ENCODE measurements around the gene EPHA1.

The EPHA1 gene

DNA sequence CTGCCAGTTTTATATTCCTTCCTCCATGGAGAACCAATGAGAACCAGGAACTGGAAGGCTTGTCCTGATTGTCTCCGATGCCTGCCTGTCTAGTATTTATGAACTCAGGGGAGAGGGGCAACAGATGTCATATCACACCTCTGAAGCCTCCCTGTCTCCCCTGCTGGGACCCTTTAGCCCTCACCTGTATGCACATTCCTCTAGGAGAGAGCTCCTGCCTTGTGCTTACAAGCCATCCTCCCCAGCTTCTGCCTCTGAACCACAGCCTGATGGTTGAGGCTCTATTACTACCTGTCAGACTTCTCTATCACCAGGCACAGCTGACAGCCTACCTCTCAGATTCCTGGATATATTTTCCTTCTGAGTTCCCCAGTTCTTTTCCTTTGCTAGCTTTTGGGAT, 40.3 kb downstream of the EPHA1 start:
- no peak for DNase-seq

DNA sequence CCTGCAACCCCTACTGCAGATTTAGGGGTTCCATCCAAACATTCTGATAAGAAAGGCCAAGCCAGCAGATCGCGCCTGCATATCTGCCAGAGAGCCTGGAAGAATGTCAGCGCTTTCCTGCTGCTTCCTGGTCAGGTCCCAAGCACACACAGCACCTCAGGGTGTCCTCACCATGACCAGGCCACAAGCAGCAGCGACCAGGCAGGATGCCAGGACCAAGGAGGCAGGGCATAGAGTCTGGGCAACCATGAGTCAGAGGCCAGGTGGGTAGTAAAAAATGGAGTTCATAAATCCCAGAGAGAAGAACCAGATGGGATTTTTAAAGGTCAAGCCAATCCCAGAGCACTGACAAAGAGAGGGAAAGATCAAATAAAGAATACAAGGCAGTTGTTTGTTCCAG, 40.7 kb downstream of the EPHA1 start:
- no peak for DNase-seq

GRCh38 chr7:143363016-143363937, 45.4 kb downstream of the EPHA1 start:
- DNase-seq = no peak

DNA sequence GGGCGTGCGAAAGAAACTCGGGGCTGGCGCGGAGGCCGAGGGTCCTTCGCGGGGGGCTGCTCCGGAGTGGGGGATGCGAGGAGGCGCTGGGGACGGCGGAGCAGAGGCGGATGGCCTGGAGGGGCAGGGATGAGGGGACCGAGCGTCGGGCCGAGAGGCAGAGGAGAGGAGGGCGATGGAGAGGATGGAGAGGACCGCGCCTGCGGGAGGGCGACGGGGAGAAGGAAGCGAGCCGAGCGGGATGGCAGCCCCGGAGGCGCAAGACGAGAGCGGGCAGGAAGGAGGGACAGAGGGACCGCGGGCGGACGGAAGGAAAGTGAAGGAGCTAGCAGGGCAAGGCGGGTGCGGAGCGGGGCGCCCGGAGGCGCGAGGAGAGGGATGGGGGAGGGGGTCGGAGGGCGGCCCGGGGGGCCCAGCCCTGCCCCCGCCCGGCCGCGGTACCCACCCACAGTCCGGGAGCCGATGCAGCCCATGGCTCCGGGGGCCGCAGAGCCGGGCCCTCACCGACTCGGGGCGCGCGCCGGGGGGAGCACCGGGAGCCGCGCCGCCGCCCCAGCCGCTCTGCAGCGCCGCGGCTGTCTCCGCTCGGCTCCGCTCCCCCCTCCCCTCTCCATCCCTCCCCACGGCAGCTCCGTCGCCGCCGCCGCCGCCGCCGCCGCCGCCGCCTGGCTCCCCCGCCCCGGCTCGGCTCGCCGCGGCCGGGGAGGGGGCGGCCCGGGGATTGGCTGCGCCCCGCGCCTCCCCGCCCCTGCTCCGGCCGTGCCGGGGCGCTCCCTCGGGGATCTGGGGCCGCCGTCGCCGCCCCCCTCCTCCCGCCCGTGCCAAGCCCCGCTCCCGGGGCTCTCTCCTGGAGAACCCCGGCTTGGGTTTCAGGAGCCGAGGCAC, 46.3 kb downstream of the EPHA1 start, which contains the start of gene FAM131B:
FAM131B (minus strand) TSS at position 583 of the 885 bp plus-strand sequence; CDS start at position 473, 110 bp downstream.
- no peak for DNase-seq

- no peak for DNase-seq
Observed at GRCh38 chr7:143361552-143362130, 47.0 kb downstream of the EPHA1 start.

- no peak for DNase-seq
Observed at GRCh38 chr7:143360788-143361551, 47.7 kb downstream of the EPHA1 start.

GRCh38 chr7:143359771-143360353, 48.8 kb downstream of the EPHA1 start:
- DNase-seq = no peak

GRCh38 chr7:143358626-143359025, 50.0 kb downstream of the EPHA1 start:
- DNase-seq = no peak

GRCh38 chr7:143356414-143357050, 52.1 kb downstream of the EPHA1 start:
- DNase-seq = no peak

GRCh38 chr7:143355450-143356385, 52.9 kb downstream of the EPHA1 start:
- no peak for DNase-seq

DNA sequence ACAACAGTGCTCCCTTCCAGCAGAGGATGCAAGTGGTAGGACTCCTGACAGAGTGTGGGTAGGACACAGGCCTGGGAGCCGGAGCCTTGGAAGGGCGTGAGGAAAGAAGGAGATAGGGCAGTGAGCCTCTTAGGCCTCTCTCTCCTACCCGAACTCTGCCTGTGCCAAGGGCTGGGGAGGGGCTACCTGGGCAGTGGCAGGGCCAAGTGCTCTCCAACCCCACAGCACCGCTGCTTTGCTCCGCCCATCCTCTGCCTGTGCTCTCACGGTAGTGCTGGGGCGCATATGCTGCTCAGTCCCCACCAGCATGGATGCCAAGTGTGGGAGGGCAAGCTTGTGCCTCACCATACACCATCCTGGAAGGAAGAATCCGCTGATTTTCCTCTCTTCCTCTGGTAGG, 53.7 kb downstream of the EPHA1 start:
- no peak for DNase-seq

DNA sequence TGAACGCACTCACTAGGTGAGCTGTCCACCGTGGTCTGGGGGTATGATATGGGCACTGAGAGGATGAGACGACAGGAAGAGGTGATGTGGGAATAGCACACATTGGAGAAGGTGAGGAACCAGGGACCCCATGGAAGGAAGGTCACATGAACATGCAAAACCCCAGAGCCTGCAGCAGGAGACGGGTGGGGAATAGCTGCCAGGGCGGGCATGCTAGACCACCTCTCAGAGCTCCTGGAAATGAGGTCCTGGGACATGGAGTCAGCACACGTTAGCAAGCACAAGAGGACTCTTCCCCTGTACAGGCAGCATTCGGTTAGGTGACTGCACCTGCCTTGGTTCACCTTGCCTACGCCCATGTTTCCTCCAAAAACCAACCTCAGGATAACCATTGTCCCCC, 54.3 kb downstream of the EPHA1 start:
- DNase-seq = no peak

- DNase-seq = no peak
Observed at GRCh38 chr7:143352531-143353002, 56.1 kb downstream of the EPHA1 start.

- DNase-seq = no peak
Observed at GRCh38 chr7:143351574-143351973, 57.1 kb downstream of the EPHA1 start.

DNA sequence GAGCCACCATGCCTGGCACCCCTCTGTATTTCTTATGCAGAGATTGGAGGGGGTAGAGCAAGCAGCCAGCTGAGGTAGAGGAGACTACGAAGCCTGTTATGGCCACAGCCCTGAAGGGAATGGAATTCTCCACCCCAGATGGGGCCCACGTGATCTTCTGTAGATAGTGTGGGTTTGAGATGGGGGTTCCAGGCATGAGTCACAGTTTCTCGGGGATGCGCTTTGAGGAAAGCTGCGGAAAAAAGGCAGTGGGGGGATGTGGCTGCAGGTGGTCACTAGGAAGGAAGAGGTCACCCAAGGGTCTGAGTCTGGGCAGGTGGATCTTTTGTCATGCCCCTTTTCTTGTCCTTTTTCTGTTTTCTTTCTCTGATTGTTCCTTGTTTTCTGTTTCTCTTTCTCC, 57.6 kb downstream of the EPHA1 start:
- no peak for DNase-seq

DNA sequence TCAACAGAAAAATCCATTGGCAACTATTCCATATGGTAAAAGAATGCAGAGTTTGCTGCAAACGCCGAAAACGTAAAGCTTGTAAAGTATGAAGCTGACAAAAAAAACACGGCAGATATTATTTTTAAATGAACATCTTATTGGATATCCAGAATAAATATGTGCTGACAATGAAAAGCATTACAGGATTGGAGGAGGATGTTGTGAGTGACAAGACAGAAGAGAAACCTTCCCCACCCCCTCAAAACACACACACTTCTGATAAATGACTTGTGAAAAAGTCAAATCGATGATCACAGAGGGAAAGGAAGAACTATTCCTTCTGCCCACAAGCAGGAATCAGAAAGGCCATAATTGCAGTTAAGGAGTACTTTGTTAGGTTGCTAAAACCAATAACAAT, 60.7 kb downstream of the EPHA1 start:
- DNase-seq = no peak

- no peak for DNase-seq
Observed at GRCh38 chr7:143346018-143346417, 62.6 kb downstream of the EPHA1 start.

DNA sequence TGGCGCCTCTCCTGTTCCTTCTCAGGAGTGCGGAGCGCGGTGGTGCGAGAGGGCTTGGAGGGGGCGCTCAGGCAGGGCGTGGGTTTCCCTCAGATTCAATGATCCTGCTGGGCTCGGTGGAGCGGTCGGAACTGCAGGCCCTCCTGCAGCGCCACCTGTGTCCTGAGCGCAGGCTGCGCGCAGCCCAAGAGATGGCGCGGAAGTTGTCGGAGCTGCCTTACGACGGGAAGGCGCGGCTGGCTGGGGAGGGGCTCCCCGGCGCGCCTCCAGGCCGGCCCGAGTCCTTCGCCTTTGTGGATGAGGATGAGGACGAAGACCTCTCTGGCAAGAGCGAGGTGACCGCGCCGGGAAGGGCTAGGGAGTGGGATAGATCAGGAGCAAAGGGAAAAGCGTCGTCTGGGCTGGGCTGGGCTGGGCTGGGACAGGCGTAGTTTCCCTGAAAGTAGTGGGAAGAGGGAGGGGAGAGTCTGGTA, 63.2 kb downstream of the EPHA1 start:
- peak; percentile 62 for DNase-seq

DNA sequence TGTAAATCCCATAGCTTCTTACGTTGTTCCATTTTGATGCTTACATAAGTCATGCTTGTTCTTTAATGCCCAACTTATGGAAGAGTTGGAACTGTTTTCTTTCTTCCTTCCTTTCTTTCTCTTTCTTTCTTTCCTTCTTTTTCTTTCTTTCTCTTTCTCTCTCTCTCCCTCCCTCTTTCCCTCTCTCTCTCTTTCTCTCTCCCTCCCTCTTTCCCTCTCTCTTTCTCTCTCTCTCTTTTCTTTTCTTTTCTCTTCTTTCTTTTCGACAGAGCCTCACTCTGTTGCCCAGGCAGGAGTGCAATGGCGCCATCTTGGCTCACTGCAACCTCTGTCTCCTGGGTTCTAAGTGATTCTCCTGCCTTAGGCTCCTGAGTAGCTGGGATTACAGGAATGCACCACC, 65.1 kb downstream of the EPHA1 start:
- DNase-seq = no peak

- DNase-seq = no peak
Observed at GRCh38 chr7:143341842-143342241, 66.8 kb downstream of the EPHA1 start.

All from activated CD4-positive, alpha-beta T cell treated with anti-CD3 and anti-CD28 coated beads, Interleukin-2, amount 50 U/mL, for 1 hour (primary cell).